ENCODE results near the gene DUSP16. TPM values are rescaled to one million over a fixed set of nuclear protein-coding genes. Genes with fewer than 3 reads are reported as not detected.
"Not testable (repeated sequence)": the region's sequence is repeated elsewhere in the genome, so short reads cannot be mapped to it uniquely, and the experiment has no call there.

DUSP16 gene
- total RNA-seq, 2 experiments from 2014 or later = 32.2 to 38.1 TPM

DNA sequence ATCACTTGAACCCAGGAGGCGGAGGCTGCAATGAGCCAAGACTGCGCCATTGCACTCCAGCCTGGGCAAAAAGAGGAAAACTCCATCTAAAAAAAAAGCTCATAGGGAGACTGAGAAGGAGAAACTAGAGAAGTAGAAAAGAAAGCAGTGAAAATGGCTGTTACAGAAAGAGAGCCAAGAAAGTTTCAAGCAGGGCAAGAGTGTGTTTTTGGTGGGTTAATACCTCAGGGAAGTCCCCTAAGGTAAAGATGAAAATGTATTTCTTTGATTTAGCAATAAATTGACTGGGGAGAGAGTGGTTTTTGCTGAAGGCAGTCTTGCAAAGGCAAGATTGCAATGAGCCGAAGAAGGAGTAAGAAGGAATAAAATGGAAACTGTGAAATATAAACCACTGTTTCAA is 10.0 kb upstream of the DUSP16 start:
- Mint-ChIP-seq H3K4me1 (peaks cover 2% of the 10 kb centered on the region), H3K9me3 (peaks cover 4% of the 10 kb centered on the region), H3K36me3 (peaks cover 2% of the 10 kb centered on the region), H3K27me3 (peaks cover 7% of the 10 kb centered on the region), H3K4me3 (no peak overlapping the region), H3K27ac (no peak overlapping the region)
- POLR2A ChIA-PET = interaction anchor here (0.6 to 1.3 kb wide), 2 partner anchors 56 to 188 kb away, joined by 3 to 5 read pairs; no protein-coding TSS in a partner anchor
- DNase-seq (no peak), ATAC-seq (ENCODE audit: low read depth) (no peak)

DNA sequence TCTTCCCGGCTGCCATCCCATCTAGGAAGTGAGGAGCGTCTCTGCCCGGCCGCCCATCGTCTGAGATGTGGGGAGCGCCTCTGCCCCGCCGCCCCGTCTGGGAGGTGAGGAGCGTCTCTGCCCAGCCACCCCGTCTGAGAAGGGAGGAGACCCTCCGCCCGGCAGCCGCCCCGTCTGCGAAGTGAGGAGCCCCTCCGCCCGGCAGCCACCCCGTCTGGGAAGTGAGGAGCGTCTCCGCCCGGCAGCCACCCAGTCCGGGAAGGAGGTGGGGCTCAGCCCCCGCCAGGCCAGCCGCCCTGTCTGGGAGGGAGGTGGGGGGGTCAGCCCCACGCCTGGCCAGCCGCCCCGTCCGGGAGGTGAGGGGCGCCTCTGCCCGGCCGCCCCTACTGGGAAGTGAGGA is 3.3 kb upstream of the DUSP16 start:
- H3K4me1 Mint-ChIP-seq; H3K27me3 Mint-ChIP-seq; H3K27ac Mint-ChIP-seq; H3K9me3 Mint-ChIP-seq; ATAC-seq (ENCODE audit: low read depth); POLR2A ChIA-PET; H3K4me3 Mint-ChIP-seq; H3K36me3 Mint-ChIP-seq; DNase-seq: not testable (repeated sequence)

DNA sequence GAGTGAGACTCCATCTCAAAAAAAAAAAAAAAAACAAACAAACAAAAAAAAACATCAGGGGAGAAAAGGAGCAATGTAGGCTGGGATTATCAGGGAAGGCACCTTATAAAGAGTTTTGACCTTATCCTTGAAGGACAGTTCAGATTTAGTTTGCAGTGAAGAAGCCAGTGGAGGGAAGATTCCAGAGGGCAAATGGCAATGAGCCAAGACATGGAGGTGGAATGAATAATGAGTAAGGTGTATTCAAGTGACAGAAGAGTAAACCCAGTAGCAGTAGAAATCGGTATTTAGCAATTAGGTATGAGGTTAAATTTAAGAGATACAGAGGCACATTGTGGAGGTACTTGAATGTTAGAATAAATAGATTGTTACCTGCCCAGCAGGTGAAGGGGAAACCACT is 2.2 kb upstream of the DUSP16 start:
- H3K36me3 Mint-ChIP-seq = no peaks in the 10 kb centered on the region
- peaks cover 2% of the 10 kb centered on the region for H3K9me3 Mint-ChIP-seq
- DNase-seq (no peak), ATAC-seq (ENCODE audit: low read depth) (no peak)
- H3K27me3 Mint-ChIP-seq = peaks cover 2% of the 10 kb centered on the region
- peaks cover 8% of the 10 kb centered on the region for H3K4me1 Mint-ChIP-seq
- POLR2A ChIA-PET = interaction anchor here (1.1 kb wide), 1 partner anchor 84 kb away, joined by 4 read pairs; no protein-coding TSS in a partner anchor
- no peak overlapping the region for H3K4me3 Mint-ChIP-seq
- H3K27ac Mint-ChIP-seq = no peak overlapping the region

DNA sequence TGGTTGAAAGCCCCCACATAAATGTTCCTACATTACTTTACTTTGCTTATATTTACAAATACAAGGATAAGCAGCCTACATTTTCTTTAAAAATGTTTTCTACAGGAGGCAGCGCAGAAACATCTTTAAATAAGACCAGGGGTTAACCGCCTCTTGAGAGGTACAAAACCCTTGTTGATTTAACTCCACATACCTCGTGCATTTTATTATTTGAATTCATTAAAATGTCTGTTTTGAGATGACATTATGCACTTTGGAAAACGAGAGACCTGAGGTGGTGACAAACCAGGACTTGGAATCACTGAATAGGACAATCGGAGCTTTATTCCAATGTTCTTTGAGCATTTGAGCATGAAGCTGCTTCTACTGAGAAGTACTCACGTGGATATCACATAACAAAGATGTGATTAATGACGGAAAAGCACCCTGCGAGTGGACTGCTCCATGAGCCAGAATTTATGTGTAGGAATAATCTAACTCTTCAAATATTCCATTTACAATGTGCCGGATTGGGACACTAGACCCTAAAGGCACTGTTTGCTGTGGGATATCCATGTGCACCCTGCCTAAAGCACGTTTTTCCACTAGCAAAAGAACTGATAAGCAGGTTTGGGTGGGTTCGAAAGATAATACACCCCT is 746 bp upstream of the DUSP16 start:
- ATAC-seq (ENCODE audit: low read depth) (no peak), DNase-seq (no peak)
- Mint-ChIP-seq H3K4me3 (peak overlapping the region; percentile 84), H3K4me1 (peaks cover 14% of the 10 kb centered on the region), H3K27me3 (no peaks in the 10 kb centered on the region), H3K27ac (peak overlapping the region; percentile 90), H3K36me3 (peaks cover 4% of the 10 kb centered on the region), H3K9me3 (peaks cover 2% of the 10 kb centered on the region)
- POLR2A ChIA-PET = interaction anchor here (0.5 to 2.3 kb wide), 17 partner anchors 75 to 206 kb away, joined by 3 to 19 read pairs (median 4); partner anchors contain the start of genes BORCS5 and GPR19

DNA sequence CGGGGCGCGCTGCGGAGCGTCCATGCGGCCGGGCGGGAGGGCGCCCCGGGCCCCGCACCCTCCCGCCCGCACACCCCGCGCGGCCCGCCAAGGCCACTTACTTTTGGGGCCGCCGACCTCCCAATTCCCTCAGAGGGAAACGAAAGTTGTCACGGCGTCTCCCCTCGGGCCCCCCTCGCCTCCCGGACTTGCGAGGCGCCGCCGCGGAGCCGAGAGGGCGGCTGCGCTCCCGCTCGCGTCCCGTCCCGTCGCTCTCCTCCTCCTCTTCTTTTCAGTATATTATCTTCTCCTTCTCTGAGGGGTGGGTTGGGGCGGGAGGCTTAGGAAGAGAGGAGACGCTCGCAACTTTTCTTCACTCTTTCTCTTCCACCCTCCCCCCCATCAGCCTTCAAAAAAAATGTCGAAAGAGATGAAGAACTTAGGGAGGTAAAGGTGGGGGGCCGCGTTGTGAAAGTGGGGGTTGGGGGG is 613 bp downstream of the DUSP16 start:
- peaks cover 14% of the 10 kb centered on the region for H3K4me1 Mint-ChIP-seq
- ATAC-seq (ENCODE audit: low read depth) (no peak), DNase-seq (no peak)
- POLR2A ChIA-PET = interaction anchor here (1.0 to 2.3 kb wide), 9 partner anchors 81 to 205 kb away, joined by 4 to 19 read pairs (median 9); partner anchors contain the start of gene BORCS5
- no peaks in the 10 kb centered on the region for H3K27me3 Mint-ChIP-seq
- H3K36me3 Mint-ChIP-seq = peaks cover 12% of the 10 kb centered on the region
- peak overlapping the region; percentile 83 for H3K4me3 Mint-ChIP-seq
- peaks cover 2% of the 10 kb centered on the region for H3K9me3 Mint-ChIP-seq
- H3K27ac Mint-ChIP-seq = peak overlapping the region; percentile 94

DNA sequence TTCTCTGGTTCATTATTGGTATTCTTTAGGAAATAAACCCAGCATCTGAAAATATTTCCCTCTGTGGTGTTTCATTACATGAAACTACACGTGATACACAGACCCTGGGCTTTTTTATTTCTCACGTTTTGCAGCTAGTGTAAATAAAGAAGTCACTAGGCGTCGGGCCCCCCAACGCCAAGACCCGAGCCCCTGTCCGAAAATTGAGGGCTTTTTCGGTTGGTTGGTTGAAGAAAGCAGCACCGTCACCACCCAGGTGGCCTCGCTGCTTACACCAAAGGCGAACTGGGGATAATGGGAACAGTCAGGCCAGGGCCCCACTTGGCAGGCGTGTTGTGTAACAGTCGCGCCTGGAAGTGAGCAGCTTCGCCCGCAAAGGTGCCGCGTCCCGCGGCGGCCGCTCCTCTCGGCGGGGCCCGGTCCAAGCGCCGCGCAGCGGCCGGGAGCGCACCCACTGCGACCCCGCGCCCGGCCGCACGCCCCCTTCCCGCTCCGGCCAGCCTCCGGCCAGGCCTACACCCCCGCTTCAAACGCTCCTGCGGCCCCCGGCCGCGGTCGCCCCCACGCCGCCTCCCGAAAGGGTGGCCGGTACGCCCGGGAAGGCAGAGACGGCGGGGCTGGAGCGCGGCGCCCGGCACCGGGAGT is 1.2 kb downstream of the DUSP16 start:
- H3K4me3 Mint-ChIP-seq = peak overlapping the region; percentile 73
- H3K4me1 Mint-ChIP-seq = peaks cover 14% of the 10 kb centered on the region
- POLR2A ChIA-PET = interaction anchor here (0.6 to 1.5 kb wide), 11 partner anchors 38 to 204 kb away, joined by 3 to 11 read pairs (median 4); partner anchors contain the start of genes BORCS5 and CREBL2
- peaks cover 2% of the 10 kb centered on the region for H3K9me3 Mint-ChIP-seq
- ATAC-seq (ENCODE audit: low read depth) = peak; percentile 5
- no peaks in the 10 kb centered on the region for H3K27me3 Mint-ChIP-seq
- DNase-seq = peak; percentile 68
- peaks cover 15% of the 10 kb centered on the region for H3K36me3 Mint-ChIP-seq
- H3K27ac Mint-ChIP-seq = peak overlapping the region; percentile 80

DNA sequence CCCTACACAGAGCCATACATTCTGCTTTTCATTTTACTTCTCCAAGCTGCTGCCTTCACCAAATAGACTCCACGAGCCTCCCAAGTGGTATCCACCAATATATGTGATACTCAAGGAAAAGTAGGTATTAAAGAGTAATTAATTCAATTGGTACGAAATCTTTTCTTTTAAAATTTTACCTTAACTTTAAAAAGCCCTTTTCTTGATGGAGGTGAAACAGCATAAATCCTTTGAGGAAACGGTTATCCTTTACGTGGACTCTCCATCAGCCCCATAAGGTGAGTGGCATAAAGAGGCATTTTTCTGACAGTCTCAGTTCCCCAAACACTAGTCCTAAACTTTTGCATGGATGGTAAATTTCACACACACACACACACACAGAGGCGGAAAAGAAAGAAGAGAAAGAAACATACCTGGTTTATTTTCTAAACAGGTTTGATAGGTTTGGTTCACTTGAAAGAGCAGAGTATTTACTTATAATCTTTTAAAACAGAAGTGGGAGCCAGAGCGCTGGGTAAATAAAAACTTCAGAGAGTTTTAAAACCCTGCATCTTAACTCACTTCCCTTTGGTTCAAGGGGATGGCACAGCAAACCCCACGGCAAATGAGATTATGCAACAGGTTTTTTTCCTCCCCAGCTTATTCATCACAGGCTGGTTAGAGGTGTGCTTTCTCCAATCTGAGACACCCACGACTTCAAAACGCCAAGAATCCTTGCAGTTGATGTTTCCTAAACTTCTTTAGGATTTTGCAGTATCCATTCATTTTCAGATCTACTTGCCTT is 1.9 kb downstream of the DUSP16 start:
- peak; percentile 36 for ATAC-seq (ENCODE audit: low read depth)
- POLR2A ChIA-PET = interaction anchor here (0.6 to 1.5 kb wide), 11 partner anchors 37 to 203 kb away, joined by 3 to 11 read pairs (median 4); partner anchors contain the start of genes BORCS5 and CREBL2
- peaks cover 15% of the 10 kb centered on the region for H3K36me3 Mint-ChIP-seq
- H3K9me3 Mint-ChIP-seq = peaks cover 2% of the 10 kb centered on the region
- H3K4me3 Mint-ChIP-seq = peak overlapping the region; percentile 73
- H3K27ac Mint-ChIP-seq = peak overlapping the region; percentile 80
- no peaks in the 10 kb centered on the region for H3K27me3 Mint-ChIP-seq
- no peak for DNase-seq
- peaks cover 14% of the 10 kb centered on the region for H3K4me1 Mint-ChIP-seq

DNA sequence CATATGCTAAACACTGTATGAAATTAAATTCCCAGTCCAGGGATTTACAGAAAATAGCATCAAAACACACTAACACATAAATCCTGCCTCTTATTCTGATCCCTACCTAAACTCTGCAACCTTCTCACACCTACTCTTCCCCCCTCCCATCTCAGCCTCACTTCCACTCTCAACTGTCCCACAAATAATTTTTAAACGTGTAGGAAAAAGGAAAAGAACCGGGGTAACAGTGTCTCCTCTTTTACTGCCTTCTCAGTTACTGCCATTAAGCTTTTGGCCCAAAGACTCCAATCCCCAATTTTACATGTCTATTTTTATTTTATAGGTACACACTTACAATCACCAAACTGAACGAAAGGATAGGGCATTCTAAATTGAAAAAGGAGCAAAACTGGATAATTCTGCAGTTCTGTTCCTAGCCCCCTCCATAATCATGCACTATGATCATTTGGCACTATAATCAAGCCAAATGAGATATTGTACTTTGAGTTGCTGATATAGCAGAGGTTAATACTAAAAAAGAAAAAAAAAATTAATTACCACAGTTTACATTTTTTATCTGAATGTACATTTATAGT is 2.9 kb downstream of the DUSP16 start:
- H3K4me1 Mint-ChIP-seq = peaks cover 16% of the 10 kb centered on the region

DNA sequence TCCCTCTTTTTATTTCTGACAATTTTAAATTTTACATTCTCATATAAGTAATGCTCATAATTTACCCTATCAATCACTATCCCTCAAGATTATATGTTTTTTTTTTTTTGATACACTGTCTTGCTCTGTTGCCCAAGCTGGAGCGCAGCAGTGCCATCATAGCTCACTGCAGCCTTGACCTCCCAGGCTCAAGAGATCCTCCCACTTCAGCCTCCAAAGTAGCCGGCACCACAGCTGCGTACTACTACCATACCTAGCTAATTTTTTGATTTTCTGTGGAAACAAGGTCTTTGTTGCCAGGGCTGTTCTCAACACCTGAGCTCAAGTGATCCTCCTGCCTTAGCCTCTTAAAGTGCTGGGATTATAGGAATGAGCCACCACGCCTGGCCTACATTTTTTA is 4.4 kb downstream of the DUSP16 start:
- Mint-ChIP-seq H3K36me3 (peaks cover 19% of the 10 kb centered on the region), H3K27ac (no peak overlapping the region), H3K4me3 (no peak overlapping the region), H3K27me3 (no peaks in the 10 kb centered on the region), H3K9me3 (no peaks in the 10 kb centered on the region), H3K4me1 (peaks cover 17% of the 10 kb centered on the region)
- no peak for ATAC-seq (ENCODE audit: low read depth)
- DNase-seq = no peak
- POLR2A ChIA-PET = interaction anchor here (1.5 kb wide), 1 partner anchor 11 kb away, joined by 3 read pairs; no protein-coding TSS in a partner anchor

More for the DNA sequence above, 2.9 kb downstream of the DUSP16 start:
- H3K27ac Mint-ChIP-seq = peak overlapping the region; percentile 36
- ATAC-seq (ENCODE audit: low read depth) = no peak
- H3K36me3 Mint-ChIP-seq = peaks cover 17% of the 10 kb centered on the region
- no peak for DNase-seq
- no peaks in the 10 kb centered on the region for H3K9me3 Mint-ChIP-seq
- POLR2A ChIA-PET = no interaction called here
- peak overlapping the region; percentile 29 for H3K4me3 Mint-ChIP-seq
- no peaks in the 10 kb centered on the region for H3K27me3 Mint-ChIP-seq

DNA sequence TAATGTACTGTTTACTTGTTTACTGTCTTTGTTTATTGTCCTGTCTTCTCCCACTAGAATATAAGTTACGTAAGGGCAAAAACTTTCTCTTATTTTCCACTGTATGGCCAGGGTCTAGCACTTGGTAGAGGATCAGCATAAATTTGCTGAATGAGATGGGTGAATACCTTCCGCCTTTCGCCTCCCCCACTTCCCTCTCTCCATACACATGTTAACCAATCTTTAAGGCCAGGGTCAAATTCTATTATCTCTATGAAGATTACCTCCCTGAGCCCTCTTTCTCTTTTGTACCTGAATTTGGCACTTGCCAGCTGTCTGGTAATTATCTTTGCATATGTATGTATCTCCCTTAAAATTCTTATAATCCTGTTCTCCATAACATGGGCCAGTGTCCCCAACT is 4.9 kb downstream of the DUSP16 start:
- POLR2A ChIA-PET = interaction anchor here (1.5 kb wide), 1 partner anchor 10 kb away, joined by 3 read pairs; no protein-coding TSS in a partner anchor

DNA sequence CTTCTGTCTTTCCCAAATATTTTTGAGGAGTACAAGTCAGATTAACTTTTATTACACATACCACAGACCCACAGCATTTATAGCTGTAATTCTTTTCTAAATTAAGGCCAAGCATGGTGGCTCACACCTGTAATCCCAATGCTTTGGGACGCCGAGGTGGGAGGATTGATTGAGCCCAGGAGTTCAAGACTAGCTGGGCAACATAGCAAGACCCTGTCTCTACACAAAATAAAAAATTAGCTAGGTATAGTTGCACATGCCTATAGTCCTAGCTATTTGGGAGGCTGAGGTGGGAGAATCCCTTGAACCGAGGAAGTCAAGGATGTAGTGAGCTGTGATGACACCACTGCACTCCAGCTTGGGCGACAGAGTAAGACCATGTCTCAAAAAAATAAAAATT is 7.0 kb downstream of the DUSP16 start:
- Mint-ChIP-seq H3K9me3 (no peaks in the 10 kb centered on the region), H3K4me3 (no peak overlapping the region), H3K4me1 (peaks cover 12% of the 10 kb centered on the region), H3K36me3 (peaks cover 21% of the 10 kb centered on the region), H3K27me3 (no peaks in the 10 kb centered on the region), H3K27ac (no peak overlapping the region)
- DNase-seq (no peak), ATAC-seq (ENCODE audit: low read depth) (no peak)
- POLR2A ChIA-PET = no interaction called here

More for the DNA sequence above, 4.9 kb downstream of the DUSP16 start:
- DNase-seq = no peak
- no peak for ATAC-seq (ENCODE audit: low read depth)
- H3K36me3 Mint-ChIP-seq = peaks cover 21% of the 10 kb centered on the region
- H3K4me3 Mint-ChIP-seq = no peak overlapping the region
- H3K27me3 Mint-ChIP-seq = no peaks in the 10 kb centered on the region
- peaks cover 14% of the 10 kb centered on the region for H3K4me1 Mint-ChIP-seq
- no peak overlapping the region for H3K27ac Mint-ChIP-seq
- H3K9me3 Mint-ChIP-seq = no peaks in the 10 kb centered on the region

DNA sequence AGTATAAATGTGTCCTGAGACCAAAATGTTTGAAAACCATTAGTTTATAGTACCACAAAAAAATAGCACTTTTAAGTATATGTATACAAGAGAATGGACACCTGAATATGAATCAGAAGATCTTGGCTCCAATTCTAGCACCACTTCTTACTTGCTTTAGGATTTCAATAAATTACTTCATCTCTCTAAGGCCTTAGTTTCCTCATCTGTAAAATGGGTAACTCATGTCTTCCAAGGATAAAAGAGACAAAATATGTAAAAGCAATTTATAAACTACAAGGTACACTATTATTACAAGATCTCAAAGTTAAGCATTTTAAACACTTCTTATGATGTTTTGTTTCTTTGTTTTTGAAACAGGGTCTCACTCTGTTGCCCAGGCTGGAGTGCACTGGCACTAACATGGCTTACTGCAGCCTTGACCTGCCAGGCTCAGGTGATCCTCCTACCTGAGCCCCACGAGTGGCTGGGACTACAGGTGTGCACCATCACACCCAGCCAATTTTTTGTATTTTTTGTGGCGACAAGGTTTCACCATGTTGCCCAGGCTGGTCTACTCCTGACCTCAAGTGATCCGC is 9.4 kb downstream of the DUSP16 start:
- Mint-ChIP-seq H3K36me3 (peaks cover 19% of the 10 kb centered on the region), H3K27me3 (no peaks in the 10 kb centered on the region), H3K4me1 (peaks cover 3% of the 10 kb centered on the region), H3K27ac (no peak overlapping the region), H3K4me3 (no peak overlapping the region), H3K9me3 (no peaks in the 10 kb centered on the region)
- no peak for DNase-seq
- POLR2A ChIA-PET = no interaction called here
- no peak for ATAC-seq (ENCODE audit: low read depth)

Data from activated naive CD8-positive, alpha-beta T cell treated with anti-CD3 and anti-CD28 coated beads, Interleukin-2, amount 10 ng/mL, durations not matched to agents 7 days and 5 days (primary cell).